Effector memory CD4-positive, alpha-beta T cell (primary cell): ENCODE data around the gene SLC39A13.

Experiments used
- DNase-seq, 3 donors: peaks; one replicate each; pipeline ENCODE4 v3.0.0-alpha.2; 2020
- H3K27ac ChIP-seq: 2 replicates; pipeline ENCODE4 v1.7.0; 2013; ENCODE audit warnings: mild to moderate bottlenecking, low read length, moderate library complexity; ENCODE audit not compliant: insufficient read depth, poor library complexity, severe bottlenecking
- H3K27me3 ChIP-seq: replicated peaks from 2 replicates; pipeline ENCODE4 v1.7.0; 2013; ENCODE audit warnings: mild to moderate bottlenecking, low read length; ENCODE audit not compliant: insufficient read depth, control insufficient read depth, poor library complexity, severe bottlenecking
- H3K36me3 ChIP-seq: 2 replicates; pipeline ENCODE4 v1.7.0; 2013; ENCODE audit warnings: mild to moderate bottlenecking, low read length, moderate library complexity; ENCODE audit not compliant: control insufficient read depth, insufficient read depth
- H3K4me1 ChIP-seq: 2 replicates; pipeline ENCODE4 v1.7.0; 2013; ENCODE audit warnings: low read length, mild to moderate bottlenecking; ENCODE audit not compliant: control insufficient read depth, insufficient read depth, poor library complexity, severe bottlenecking
- H3K4me3 ChIP-seq: 2 replicates; pipeline ENCODE4 v1.7.0; 2013; ENCODE audit warnings: low read length, low read depth, mild to moderate bottlenecking; ENCODE audit not compliant: insufficient read depth, poor library complexity, severe bottlenecking
- H3K9me3 ChIP-seq: 2 replicates; pipeline ENCODE4 v1.7.0; 2013; ENCODE audit warnings: mild to moderate bottlenecking, low read length, moderate library complexity; ENCODE audit not compliant: control insufficient read depth

SLC39A13 gene

DNA sequence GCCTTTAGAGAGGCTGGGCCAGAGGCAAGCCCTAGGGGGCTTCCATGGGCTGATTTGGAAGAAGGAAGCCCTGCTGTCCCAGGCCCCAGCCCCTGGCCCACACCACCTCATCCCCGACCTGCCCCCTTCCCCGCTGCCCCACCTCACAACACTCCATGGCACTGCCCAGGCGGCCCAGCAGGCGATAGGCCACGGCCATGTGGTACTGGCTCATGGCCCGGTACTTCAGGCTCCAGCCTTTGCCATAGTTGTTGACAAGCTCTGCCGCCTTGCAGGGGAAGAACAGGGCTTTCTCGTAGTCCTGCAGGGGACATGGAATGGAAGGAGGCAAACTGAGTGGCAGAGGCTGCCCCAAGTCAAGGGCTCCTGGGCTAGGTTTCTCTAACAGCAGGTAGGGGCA is 34.1 kb downstream of the SLC39A13 start:
- Histone ChIP-seq H3K27me3 (no peaks in the 10 kb centered on the region), H3K27ac (no peak overlapping the region), H3K4me1 (no peaks in the 10 kb centered on the region), H3K36me3 (no peaks in the 10 kb centered on the region), H3K4me3 (no peak overlapping the region), H3K9me3 (no peaks in the 10 kb centered on the region)
- no peak for DNase-seq

GRCh38 chr11:47443028-47443700 is 34.8 kb downstream of the SLC39A13 start:
- Histone ChIP-seq H3K27ac (no peak overlapping the region), H3K4me1 (no peaks in the 10 kb centered on the region), H3K36me3 (no peaks in the 10 kb centered on the region), H3K27me3 (no peaks in the 10 kb centered on the region), H3K4me3 (no peak overlapping the region), H3K9me3 (no peaks in the 10 kb centered on the region)
- DNase-seq: no peak

DNA sequence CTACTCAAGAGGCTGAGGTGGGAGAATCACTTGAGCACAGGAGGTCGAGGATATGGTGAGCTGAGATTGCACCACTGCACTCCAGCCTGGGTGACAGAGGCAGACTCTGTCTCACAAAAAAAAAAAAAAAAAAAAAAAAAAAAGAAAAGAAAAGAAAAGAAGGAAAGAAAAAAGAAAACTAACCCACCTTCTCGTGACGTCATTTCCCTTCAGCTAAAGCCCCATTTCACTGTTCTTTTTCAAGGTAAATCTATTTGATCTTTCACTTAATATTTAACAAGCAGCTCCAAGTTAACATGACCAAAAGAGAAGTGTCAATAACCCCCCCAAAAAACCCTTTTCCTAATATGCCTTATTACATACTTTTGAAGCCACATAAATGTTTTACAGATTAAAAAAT is 35.4 kb downstream of the SLC39A13 start:
- H3K4me1 ChIP-seq: no peaks in the 10 kb centered on the region
- no peak for DNase-seq
- no peak overlapping the region for H3K4me3 ChIP-seq
- no peaks in the 10 kb centered on the region for H3K27me3 ChIP-seq
- no peak overlapping the region for H3K27ac ChIP-seq
- H3K36me3 ChIP-seq: no peaks in the 10 kb centered on the region
- no peaks in the 10 kb centered on the region for H3K9me3 ChIP-seq

GRCh38 chr11:47445840-47446239 is 37.5 kb downstream of the SLC39A13 start:
- no peak for DNase-seq
- Histone ChIP-seq H3K27ac (no peak overlapping the region), H3K9me3 (no peaks in the 10 kb centered on the region), H3K36me3 (no peaks in the 10 kb centered on the region), H3K4me1 (no peaks in the 10 kb centered on the region), H3K4me3 (no peak overlapping the region), H3K27me3 (no peaks in the 10 kb centered on the region)

DNA sequence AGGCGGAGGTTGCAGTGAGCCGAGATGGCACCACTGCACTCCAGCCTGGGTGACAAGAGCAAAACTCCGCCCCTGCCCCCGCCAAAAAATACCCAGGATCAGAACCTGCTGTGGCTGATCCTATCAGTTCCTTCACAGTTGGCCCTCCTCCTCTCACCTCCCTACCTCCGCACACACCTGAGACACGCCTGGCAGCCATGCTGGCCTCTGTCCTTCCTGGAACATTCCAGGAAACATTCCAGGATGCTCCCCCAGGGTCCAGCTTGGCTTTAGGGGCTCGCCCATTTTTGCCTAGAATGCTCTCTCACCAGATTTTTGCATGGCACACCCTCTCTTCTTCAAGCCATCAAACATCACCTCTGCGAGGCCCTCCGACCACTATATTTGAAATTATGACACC is 38.4 kb downstream of the SLC39A13 start:
- H3K27me3 ChIP-seq: no peaks in the 10 kb centered on the region
- no peak overlapping the region for H3K27ac ChIP-seq
- no peak for DNase-seq
- no peaks in the 10 kb centered on the region for H3K36me3 ChIP-seq
- no peaks in the 10 kb centered on the region for H3K9me3 ChIP-seq
- H3K4me3 ChIP-seq: no peak overlapping the region
- H3K4me1 ChIP-seq: no peaks in the 10 kb centered on the region

- no peaks in the 10 kb centered on the region for H3K36me3 ChIP-seq
- DNase-seq: no peak
- H3K9me3 ChIP-seq: no peaks in the 10 kb centered on the region
- no peak overlapping the region for H3K27ac ChIP-seq
- no peaks in the 10 kb centered on the region for H3K27me3 ChIP-seq
- H3K4me3 ChIP-seq: no peak overlapping the region
- no peaks in the 10 kb centered on the region for H3K4me1 ChIP-seq
Observed at GRCh38 chr11:47447906-47448305, 39.5 kb downstream of the SLC39A13 start.

GRCh38 chr11:47448566-47449427 is 40.4 kb downstream of the SLC39A13 start, which contains the start of gene RAPSN:
Gene RAPSN (minus strand): TSS chr11:47449136. CDS start chr11:47448964, 172 bp downstream.
- no peak within 1 kb of the TSS for H3K27ac ChIP-seq
- no peak within 1 kb of the TSS for H3K4me3 ChIP-seq
- H3K9me3 ChIP-seq: no peaks in the 10 kb centered on the region
- H3K27me3 ChIP-seq: no peaks in the 10 kb centered on the region
- DNase-seq: no peak
- H3K36me3 ChIP-seq: no peaks in the 10 kb centered on the region
- H3K4me1 ChIP-seq: no peaks in the 10 kb centered on the region

GRCh38 chr11:47449541-47449940 is 41.2 kb downstream of the SLC39A13 start:
- Histone ChIP-seq H3K9me3 (no peaks in the 10 kb centered on the region), H3K27me3 (no peaks in the 10 kb centered on the region), H3K36me3 (no peaks in the 10 kb centered on the region), H3K27ac (no peak overlapping the region), H3K4me3 (no peak overlapping the region), H3K4me1 (no peaks in the 10 kb centered on the region)
- no peak for DNase-seq

DNA sequence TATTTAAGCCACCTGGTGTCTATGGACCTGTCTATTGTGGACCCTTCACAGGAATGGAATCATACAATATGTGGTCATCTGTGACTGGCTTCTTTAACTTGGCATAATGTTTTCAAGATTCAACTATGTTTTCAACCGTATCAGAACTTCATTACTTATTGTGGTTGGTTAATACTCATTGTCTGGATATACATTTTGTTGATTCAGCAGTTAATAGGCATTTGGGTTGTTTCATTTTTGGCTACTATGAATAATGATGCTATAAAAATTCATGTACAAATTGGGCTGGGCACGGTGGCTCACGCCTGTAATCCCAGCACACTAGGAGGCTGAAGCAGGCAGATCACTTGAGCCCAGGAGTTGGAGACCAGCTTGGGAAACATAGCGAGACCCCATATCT is 43.0 kb downstream of the SLC39A13 start:
- Histone ChIP-seq H3K4me3 (no peak overlapping the region), H3K4me1 (no peaks in the 10 kb centered on the region), H3K27ac (no peak overlapping the region), H3K9me3 (no peaks in the 10 kb centered on the region), H3K27me3 (no peaks in the 10 kb centered on the region), H3K36me3 (no peaks in the 10 kb centered on the region)
- no peak for DNase-seq

DNA sequence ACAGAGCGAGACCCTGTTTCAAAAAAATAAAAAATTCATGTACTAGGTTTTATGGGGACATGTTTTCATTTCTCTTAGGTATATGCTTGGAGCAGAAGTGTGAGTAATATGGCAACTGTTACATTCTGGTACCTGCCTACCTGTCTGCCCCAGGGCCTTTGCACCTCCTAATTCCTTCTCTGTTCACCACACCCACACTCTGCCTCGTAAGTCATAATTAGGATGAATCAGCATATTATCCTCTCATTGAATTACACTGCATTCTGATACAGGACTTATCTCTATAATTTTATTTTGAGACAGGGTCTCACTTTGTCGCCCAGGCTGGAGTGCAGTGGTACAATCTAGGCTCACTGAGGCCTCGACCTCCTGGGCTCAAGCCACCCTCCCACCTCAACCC is 43.6 kb downstream of the SLC39A13 start:
- Histone ChIP-seq H3K9me3 (no peaks in the 10 kb centered on the region), H3K27ac (no peak overlapping the region), H3K4me1 (no peaks in the 10 kb centered on the region), H3K36me3 (no peaks in the 10 kb centered on the region), H3K27me3 (no peaks in the 10 kb centered on the region), H3K4me3 (no peak overlapping the region)
- DNase-seq: no peak
